Measurements from ENCODE around the gene FYB1. TPM values are rescaled to one million over a fixed set of nuclear protein-coding genes. Genes with fewer than 3 reads are reported as not detected.

The FYB1 gene
- total RNA-seq, 1 experiment from 2014 or later = not detected

DNA sequence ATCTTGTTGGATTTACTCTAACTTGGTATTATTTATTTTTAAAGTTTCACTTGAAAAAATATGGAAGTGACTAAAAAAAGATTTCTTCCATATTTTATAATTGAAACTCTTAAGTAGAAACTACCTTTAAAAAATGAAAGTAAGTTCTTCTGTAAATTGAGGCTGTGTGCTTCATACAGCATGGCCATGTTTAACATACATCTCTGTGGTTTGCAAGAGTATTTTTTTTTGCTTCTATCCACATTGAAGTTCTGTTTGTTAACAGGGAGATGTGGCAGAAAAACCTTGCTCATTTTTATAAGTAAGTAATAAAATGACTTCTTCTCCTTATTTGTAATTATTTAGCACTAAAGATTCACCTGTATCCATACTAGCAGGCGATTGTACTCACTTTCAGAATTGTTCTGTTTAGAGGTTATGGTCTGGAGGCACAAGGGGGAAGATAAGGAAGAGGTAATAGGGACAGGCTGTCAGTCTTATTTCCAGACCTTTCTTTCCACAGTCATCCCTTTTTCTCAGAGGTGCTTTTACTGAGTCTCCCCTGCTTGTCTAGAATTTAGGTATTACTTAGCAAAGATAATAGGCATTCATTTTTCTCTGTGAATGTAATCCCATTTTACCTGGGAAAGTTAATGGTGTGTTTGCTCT, 16.0 kb downstream of the FYB1 start:
- no peak overlapping the region for H3K4me2 ChIP-seq (ENCODE audit: insufficient read depth, insufficient read length, low read length)
- no peak overlapping the region for H3K23ac ChIP-seq (ENCODE audit: insufficient read length, low read depth, low read length)
- no peak overlapping the region for H3K18ac ChIP-seq (ENCODE audit: insufficient read length, low read depth, low read length)
- Mint-ChIP-seq H3K27me3 (ENCODE audit: low read depth) (no peaks in the 10 kb centered on the region), H3K9me3 (no peaks in the 10 kb centered on the region), H3K27ac (no peak overlapping the region), H3K36me3 (ENCODE audit: insufficient read depth in 1 of 3, low read depth in 3 of 3) (no peaks in the 10 kb centered on the region), H3K4me3 (no peak overlapping the region), H3K4me1 (no peaks in the 10 kb centered on the region)
- no peak for DNase-seq
- H2BK15ac ChIP-seq (ENCODE audit: low read depth, low read length) = no peak overlapping the region
- H2BK120ac ChIP-seq (ENCODE audit: low read depth, low read length, poor library complexity, severe bottlenecking) = no peak overlapping the region
- H3K27ac ChIP-seq (ENCODE audit: insufficient read length, low read depth, low read length) = no peak overlapping the region
- no peaks in the 10 kb centered on the region for H3K9me3 ChIP-seq (ENCODE audit: control insufficient read depth, low read depth, low read length)
- no peaks in the 10 kb centered on the region for H4K20me1 ChIP-seq (ENCODE audit: control insufficient read depth, insufficient read depth, insufficient read length)
- H3K56ac ChIP-seq (ENCODE audit: insufficient read length, low read depth, low read length) = no peak overlapping the region
- no peak overlapping the region for H3K14ac ChIP-seq (ENCODE audit: insufficient read depth, low read length)
- H3K79me1 ChIP-seq (ENCODE audit: insufficient read depth, low read depth, low read length, poor library complexity, severe bottlenecking) = no peaks in the 10 kb centered on the region
- no peak overlapping the region for H4K91ac ChIP-seq (ENCODE audit: insufficient read length, low read depth, low read length)
- H3K4ac ChIP-seq (ENCODE audit: low read depth, low read length) = no peak overlapping the region
- no peak overlapping the region for H2AFZ ChIP-seq (ENCODE audit: low read length)
- H3K27me3 ChIP-seq (ENCODE audit: insufficient read depth, low read length) = no peaks in the 10 kb centered on the region
- H2BK20ac ChIP-seq (ENCODE audit: low read depth, low read length, poor library complexity, severe bottlenecking) = no peak overlapping the region
- H3K9ac ChIP-seq (ENCODE audit: extremely low read depth, insufficient read length, low read length) = no peak overlapping the region
- H3K79me2 ChIP-seq (ENCODE audit: insufficient read depth, low read length) = no peaks in the 10 kb centered on the region
- no peak overlapping the region for H3T11ph ChIP-seq (ENCODE audit: low read length)
- no peak overlapping the region for H4K5ac ChIP-seq (ENCODE audit: insufficient read length, low read depth, low read length)
- no peak overlapping the region for H4K8ac ChIP-seq (replicated peaks; ENCODE audit: insufficient read length, low read depth, low read length)
- no peaks in the 10 kb centered on the region for H3K4me1 ChIP-seq (ENCODE audit: insufficient read depth, low read length)
- TF ChIP-seq, protein P1, sequence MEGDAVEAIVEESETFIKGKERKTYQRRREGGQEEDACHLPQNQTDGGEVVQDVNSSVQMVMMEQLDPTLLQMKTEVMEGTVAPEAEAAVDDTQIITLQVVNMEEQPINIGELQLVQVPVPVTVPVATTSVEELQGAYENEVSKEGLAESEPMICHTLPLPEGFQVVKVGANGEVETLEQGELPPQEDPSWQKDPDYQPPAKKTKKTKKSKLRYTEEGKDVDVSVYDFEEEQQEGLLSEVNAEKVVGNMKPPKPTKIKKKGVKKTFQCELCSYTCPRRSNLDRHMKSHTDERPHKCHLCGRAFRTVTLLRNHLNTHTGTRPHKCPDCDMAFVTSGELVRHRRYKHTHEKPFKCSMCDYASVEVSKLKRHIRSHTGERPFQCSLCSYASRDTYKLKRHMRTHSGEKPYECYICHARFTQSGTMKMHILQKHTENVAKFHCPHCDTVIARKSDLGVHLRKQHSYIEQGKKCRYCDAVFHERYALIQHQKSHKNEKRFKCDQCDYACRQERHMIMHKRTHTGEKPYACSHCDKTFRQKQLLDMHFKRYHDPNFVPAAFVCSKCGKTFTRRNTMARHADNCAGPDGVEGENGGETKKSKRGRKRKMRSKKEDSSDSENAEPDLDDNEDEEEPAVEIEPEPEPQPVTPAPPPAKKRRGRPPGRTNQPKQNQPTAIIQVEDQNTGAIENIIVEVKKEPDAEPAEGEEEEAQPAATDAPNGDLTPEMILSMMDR (conservative IDR thresholded peaks at IDR 0.05) = no peak
- no peak overlapping the region for H2BK5ac ChIP-seq (ENCODE audit: insufficient read length, low read length)
- H3K23me2 ChIP-seq (ENCODE audit: insufficient read length, low read depth, low read length, poor library complexity, severe bottlenecking) = no peaks in the 10 kb centered on the region
- no peak overlapping the region for H2AK5ac ChIP-seq (ENCODE audit: insufficient read length, low read length)
- H2BK12ac ChIP-seq (ENCODE audit: insufficient read length, low read depth, low read length) = no peak overlapping the region
- WGBS (ENCODE audit: extremely low coverage, insufficient read length, low lambda C conversion rate) = no CpG with 5 or more reads among the region's 1 CpG

All from H9 (cell line).